AG04450 (cell line): Measurements from ENCODE around the gene CACNA1C. TPM values are rescaled to one million over a fixed set of nuclear protein-coding genes. Genes with fewer than 3 reads are reported as not detected.

Source experiments
- CTCF ChIA-PET: fragments of 300-600, 350-600 bp; formaldehyde crosslinking; extraction: SDS; loops from one replicate; lab custom pipeline; 2022; ENCODE audit warnings: antibody characterized with exemption, inconsistent platforms; lab: Charles Lee
- POLR2A ChIA-PET: fragments of 350-600 bp; formaldehyde crosslinking; extraction: SDS; loops from one replicate; lab custom pipeline; 2021; ENCODE audit warnings: antibody characterized with exemption, inconsistent platforms; lab: Yijun Ruan, JAX
- DNase-seq: peaks from one replicate; pipeline ENCODE4 v3.0.0-alpha.2; 2011; ENCODE audit warnings: low read depth, low spot score
- H3K27ac ChIP-seq: one replicate; pipeline ENCODE4 v1.5.1; 2012; ENCODE audit warnings: low read depth, low read length, control low read depth
- H3K27me3 ChIP-seq: one replicate; pipeline ENCODE4 v1.6.0; 2012; ENCODE audit warnings: low read length; ENCODE audit not compliant: control insufficient read depth, insufficient read depth
- H3K4me3 ChIP-seq: 2 replicates; pipeline ENCODE4 v1.5.1; 2011; ENCODE audit warnings: mild to moderate bottlenecking, low read depth, low read length, control low read depth
- H3K9me3 ChIP-seq: 2 replicates; pipeline ENCODE4 v1.5.1; 2012; ENCODE audit warnings: low read length; ENCODE audit not compliant: control insufficient read depth, insufficient read depth
- CTCF ChIP-seq: IDR thresholded peaks from 2 replicates; pipeline ENCODE4 v1.5.1; 2011; ENCODE audit warnings: low read depth, low read length, control low read depth, inconsistent platforms
- polyA plus RNA-seq: library from polyadenylated mRNA; depleted of rRNA; stranded (reverse); fragments of >200 nt; gene quantifications from 2 replicates; pipeline ENCODE4 v1.2.3, GENCODE V29; 2011

The CACNA1C gene
- polyA plus RNA-seq, 1 experiment: 5.9 TPM

- Histone ChIP-seq H3K9me3 (no peaks in the 10 kb centered on the region; the same call in 1 of the 2 replicates), H3K27ac (no peak overlapping the region), H3K27me3 (no peaks in the 10 kb centered on the region), H3K4me3 (no peak overlapping the region)
- no peak; the same call in 1 of the 2 replicates for TF ChIP-seq CTCF
- ChIA-PET CTCF (no interaction called here), POLR2A (no interaction called here)
- DNase-seq: no peak
Measured at GRCh38 chr12:2548081-2548480, 495.3 kb downstream of the CACNA1C start.

- no peak for TF ChIP-seq CTCF
- DNase-seq: no peak
- Histone ChIP-seq H3K9me3 (no peaks in the 10 kb centered on the region; the same call in none of the 2 replicates), H3K27ac (no peak overlapping the region), H3K27me3 (no peaks in the 10 kb centered on the region), H3K4me3 (no peak overlapping the region)
- CTCF ChIA-PET: no interaction called here
- POLR2A ChIA-PET: interaction anchor here (0.6 kb wide), 1 partner anchor 397 kb away, joined by 3 read pairs; no protein-coding TSS in a partner anchor
Measured at GRCh38 chr12:2550561-2551411, 498.0 kb downstream of the CACNA1C start.

- DNase-seq: no peak
- H3K27ac ChIP-seq: no peak overlapping the region
- ChIA-PET POLR2A (no interaction called here), CTCF (no interaction called here)
- no peaks in the 10 kb centered on the region for H3K27me3 ChIP-seq
- H3K9me3 ChIP-seq: no peaks in the 10 kb centered on the region; the same call in 1 of the 2 replicates
- H3K4me3 ChIP-seq: no peak overlapping the region
- TF ChIP-seq CTCF: no peak
Measured at GRCh38 chr12:2551412-2551900, 498.7 kb downstream of the CACNA1C start.

- no peaks in the 10 kb centered on the region; the same call in 1 of the 2 replicates for H3K9me3 ChIP-seq
- ChIA-PET CTCF (no interaction called here), POLR2A (no interaction called here)
- DNase-seq: no peak
- TF ChIP-seq CTCF: no peak
- no peak overlapping the region for H3K27ac ChIP-seq
- no peak overlapping the region for H3K4me3 ChIP-seq
- H3K27me3 ChIP-seq: no peaks in the 10 kb centered on the region
Measured at GRCh38 chr12:2552000-2552756, 499.4 kb downstream of the CACNA1C start.
